ENCODE measurements around the gene PEPD. TPM values are rescaled to one million over a fixed set of nuclear protein-coding genes. Genes with fewer than 3 reads are reported as not detected.

Gene PEPD
- total and polyA plus RNA-seq, 2 of the 4 experiments (the other 2 are of a cell fraction) = 36.7 to 88.4 TPM

DNA sequence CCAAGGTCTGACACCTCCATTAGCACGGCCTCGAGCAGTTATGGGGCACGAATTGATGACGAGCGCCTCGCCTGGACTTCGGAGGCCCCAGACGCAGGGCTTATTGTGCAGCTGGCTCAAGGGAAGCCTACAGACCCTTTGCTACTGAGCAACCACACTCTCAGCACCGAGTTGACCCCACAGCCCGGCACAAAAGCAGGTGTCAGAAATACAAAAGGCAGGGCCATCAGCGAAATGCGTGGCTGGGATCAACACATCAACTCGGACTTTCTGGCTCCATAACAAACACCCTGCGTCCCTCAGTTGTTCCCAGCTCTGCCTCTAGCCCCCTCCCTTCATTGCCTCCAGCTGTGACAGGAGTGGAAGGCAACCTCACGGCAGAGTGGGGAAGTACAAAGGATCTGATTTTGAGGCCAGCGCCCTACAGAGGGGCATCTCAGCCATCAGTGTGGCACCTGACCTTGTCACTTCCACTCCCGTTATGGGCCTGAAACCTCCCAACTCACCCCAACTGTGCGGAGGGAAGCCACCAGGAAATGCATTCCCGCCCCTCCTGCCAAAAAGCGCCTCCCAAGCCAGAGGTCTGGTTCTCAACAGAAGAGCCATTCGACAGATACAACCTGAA is 18.0 kb downstream of the PEPD start:
- no TSS peak for BruUV-seq (replicated peaks)
- Histone ChIP-seq H2BK120ac (ENCODE audit: low read depth, low read length) (no peak overlapping the region), H3K36me3 (ENCODE audit: control insufficient read depth, insufficient read depth, low read length) (peaks cover 7% of the 10 kb centered on the region; the same call in 1 of the 2 replicates), H2AK9ac (replicated peaks; ENCODE audit: low read depth, low read length, poor library complexity) (peak overlapping the region; percentile 6), H3K18ac (ENCODE audit: low read depth, low read length) (no peak overlapping the region), H3K9me3 (ENCODE audit: control insufficient read depth, insufficient read depth, low read length) (no peaks in the 10 kb centered on the region), H4K20me1 (ENCODE audit: insufficient read depth, low read length) (peaks cover 8% of the 10 kb centered on the region), H2AK5ac (ENCODE audit: low read depth, low read length) (no peak overlapping the region), H4K8ac (ENCODE audit: low read depth in 2 of 2, low read length in 2 of 2) (no peak overlapping the region), H3K27ac (ENCODE audit: insufficient read depth, low read length) (no peak overlapping the region), H3K14ac (replicated peaks; ENCODE audit: low read depth, low read length) (no peak overlapping the region), H3K9ac (ENCODE audit: low read depth, low read length) (no peak overlapping the region), H4K5ac (ENCODE audit: low read depth, low read length) (no peak overlapping the region), H3K27me3 (ENCODE audit: control insufficient read depth, insufficient read depth, low read length) (no peaks in the 10 kb centered on the region), H3K9me1 (ENCODE audit: insufficient read depth, low read length) (peaks cover 14% of the 10 kb centered on the region; the same call in 1 of the 2 replicates), H3K4ac (ENCODE audit: low read depth, low read length) (no peak overlapping the region), H4K91ac (ENCODE audit: insufficient read depth, low read depth, low read length) (no peak overlapping the region), H2BK20ac (ENCODE audit: low read depth, low read length) (no peak overlapping the region), H3K4me3 (ENCODE audit: insufficient read depth, low read depth, low read length) (no peak overlapping the region), H3K4me2 (ENCODE audit: low read depth, low read length) (no peak overlapping the region), H3K79me1 (ENCODE audit: low read depth in 1 of 2, low read length in 2 of 2) (peaks cover 6 to 16% of the 10 kb centered on the region in 2 experiments; a peak in 3 of 4 replicates), H2BK5ac (ENCODE audit: low read depth, low read length, poor library complexity, severe bottlenecking) (no peak overlapping the region), H2BK15ac (ENCODE audit: low read depth, low read length) (no peak overlapping the region), H3K4me1 (ENCODE audit: control insufficient read depth, insufficient read depth, low read length) (no peaks in the 10 kb centered on the region), H2AFZ (replicated peaks; ENCODE audit: low read length, poor library complexity) (no peak overlapping the region), H3K23ac (ENCODE audit: low read depth, low read length) (no peak overlapping the region), H3K56ac (ENCODE audit: extremely low read depth, insufficient read depth, low read length) (no peak overlapping the region)
- in situ Hi-C loops (cut with MboI; ENCODE audit: low sequenced_read_pairs) = no loop called here
- dilution Hi-C loops (cut with HindIII; ENCODE audit: low sequenced_read_pairs, unreplicated experiment) = no loop called here
- no peak for TF ChIP-seq MAFK (IDR thresholded peaks at IDR 0.05; ENCODE audit: low read depth, low read length)
- no peak for TF ChIP-seq MXI1 (IDR thresholded peaks at IDR 0.05; ENCODE audit: borderline replicate concordance, low read depth, low read length)
- no peak for TF ChIP-seq RAD21 (IDR thresholded peaks at IDR 0.05; ENCODE audit: low read length)
- TF ChIP-seq, protein P1, sequence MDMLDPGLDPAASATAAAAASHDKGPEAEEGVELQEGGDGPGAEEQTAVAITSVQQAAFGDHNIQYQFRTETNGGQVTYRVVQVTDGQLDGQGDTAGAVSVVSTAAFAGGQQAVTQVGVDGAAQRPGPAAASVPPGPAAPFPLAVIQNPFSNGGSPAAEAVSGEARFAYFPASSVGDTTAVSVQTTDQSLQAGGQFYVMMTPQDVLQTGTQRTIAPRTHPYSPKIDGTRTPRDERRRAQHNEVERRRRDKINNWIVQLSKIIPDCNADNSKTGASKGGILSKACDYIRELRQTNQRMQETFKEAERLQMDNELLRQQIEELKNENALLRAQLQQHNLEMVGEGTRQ (IDR thresholded peaks at IDR 0.05; ENCODE audit: low read depth, low read length) = no peak
- TF ChIP-seq, protein P2, sequence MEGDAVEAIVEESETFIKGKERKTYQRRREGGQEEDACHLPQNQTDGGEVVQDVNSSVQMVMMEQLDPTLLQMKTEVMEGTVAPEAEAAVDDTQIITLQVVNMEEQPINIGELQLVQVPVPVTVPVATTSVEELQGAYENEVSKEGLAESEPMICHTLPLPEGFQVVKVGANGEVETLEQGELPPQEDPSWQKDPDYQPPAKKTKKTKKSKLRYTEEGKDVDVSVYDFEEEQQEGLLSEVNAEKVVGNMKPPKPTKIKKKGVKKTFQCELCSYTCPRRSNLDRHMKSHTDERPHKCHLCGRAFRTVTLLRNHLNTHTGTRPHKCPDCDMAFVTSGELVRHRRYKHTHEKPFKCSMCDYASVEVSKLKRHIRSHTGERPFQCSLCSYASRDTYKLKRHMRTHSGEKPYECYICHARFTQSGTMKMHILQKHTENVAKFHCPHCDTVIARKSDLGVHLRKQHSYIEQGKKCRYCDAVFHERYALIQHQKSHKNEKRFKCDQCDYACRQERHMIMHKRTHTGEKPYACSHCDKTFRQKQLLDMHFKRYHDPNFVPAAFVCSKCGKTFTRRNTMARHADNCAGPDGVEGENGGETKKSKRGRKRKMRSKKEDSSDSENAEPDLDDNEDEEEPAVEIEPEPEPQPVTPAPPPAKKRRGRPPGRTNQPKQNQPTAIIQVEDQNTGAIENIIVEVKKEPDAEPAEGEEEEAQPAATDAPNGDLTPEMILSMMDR (conservative IDR thresholded peaks at IDR 0.05; ENCODE audit: low read depth, low read length) = no peak
- ChIA-PET POLR2A (ENCODE audit: unreplicated experiment) (no interaction called here), CTCF (no interaction called here)
- 49% methylated on average over 2 of the region's 21 CpGs; no CpG with 5 or more reads in 1 of the 2 experiments for WGBS, 2 experiments (ENCODE audit: extremely low coverage in 2 of 2, insufficient read length in 1 of 2)
- DNase-seq = no peak
- intact Hi-C loops (cut with micrococcal nuclease) = no loop called here
- no peak for ATAC-seq (ENCODE audit: low read depth)
